Neural cell (in vitro differentiated cells): ENCODE measurements around the gene CABLES2. TPM values are rescaled to one million over a fixed set of nuclear protein-coding genes. Genes with fewer than 3 reads are reported as not detected.

ENCODE experiments used
- H2AFZ ChIP-seq: fragments of 200-600, 300-800 bp; sonication (generic), shearing (Covaris generic); 2 replicates; pipeline ENCODE4 v1.6.0; 2014; ENCODE audit warnings: low read depth, mild to moderate bottlenecking, antibody characterized with exemption, low read length, moderate library complexity
- H3F3A ChIP-seq: fragments of 200-600 bp; shearing (Covaris generic); 2 replicates; pipeline ENCODE4 v1.6.1; 2016; ENCODE audit warnings: mild to moderate bottlenecking, moderate library complexity, mixed read lengths, antibody characterized with exemption, low read length; ENCODE audit not compliant: insufficient read depth, poor library complexity, severe bottlenecking
- H3K27ac ChIP-seq: fragments of 200-600, 300-800 bp; sonication (generic), shearing (Covaris generic); 2 replicates; pipeline ENCODE4 v1.5.1; 2014; ENCODE audit warnings: mild to moderate bottlenecking, low read length, moderate library complexity
- H3K27me3 ChIP-seq: fragments of 300-800, 200-600 bp; sonication (generic), shearing (Covaris generic); 2 replicates; pipeline ENCODE4 v1.6.0; 2014; ENCODE audit warnings: mild to moderate bottlenecking, low read depth, low read length, moderate library complexity; ENCODE audit not compliant: insufficient read depth
- H3K36me3 ChIP-seq: fragments of 300-800, 200-600 bp; sonication (generic), shearing (Covaris generic); 2 replicates; pipeline ENCODE4 v1.5.1; 2014; ENCODE audit warnings: mild to moderate bottlenecking, antibody characterized with exemption, low read length, moderate library complexity; ENCODE audit not compliant: insufficient read depth
- H3K4me2 ChIP-seq: fragments of 300-800, 200-600 bp; sonication (generic), shearing (Covaris generic); 2 replicates; pipeline ENCODE4 v1.6.0; 2014; ENCODE audit warnings: mild to moderate bottlenecking, low read length
- H3K4me3 ChIP-seq: fragments of 300-800, 200-600 bp; sonication (generic), shearing (Covaris generic); 2 replicates; pipeline ENCODE4 v1.5.1; 2014; ENCODE audit warnings: mild to moderate bottlenecking, low read length, moderate library complexity
- H3K79me2 ChIP-seq: fragments of 200-600 bp; shearing (Covaris generic); replicated peaks from 2 replicates; pipeline ENCODE4 v1.6.0; 2014; ENCODE audit warnings: mild to moderate bottlenecking, low read length, moderate library complexity; ENCODE audit not compliant: insufficient read depth
- H3K9ac ChIP-seq: fragments of 300-800, 200-600 bp; sonication (generic), shearing (Covaris generic); 2 replicates; pipeline ENCODE4 v1.6.1; 2016; ENCODE audit warnings: mild to moderate bottlenecking, low read length, mixed read lengths
- H3K9me2 ChIP-seq: fragments of 200-600 bp; shearing (Covaris generic); 2 replicates; pipeline ENCODE4 v1.6.1; 2016; ENCODE audit warnings: mild to moderate bottlenecking, low read length, mixed read lengths; ENCODE audit not compliant: insufficient read depth
- H3K9me3 ChIP-seq: fragments of 200-600, 300-800 bp; sonication (generic), shearing (Covaris generic); 2 replicates; pipeline ENCODE4 v1.6.1; 2016; ENCODE audit warnings: mild to moderate bottlenecking, mixed run types, low read length, moderate library complexity, mixed read lengths
- H4K20me1 ChIP-seq: fragments of 200-600 bp; shearing (Covaris generic); 2 replicates; pipeline ENCODE4 v1.6.1; 2016; ENCODE audit warnings: mild to moderate bottlenecking, mixed run types; ENCODE audit not compliant: insufficient read depth
- CTCF ChIP-seq: fragments of 450-650 bp; IDR thresholded peaks from 2 replicates; pipeline ENCODE4 v1.5.1; 2014; ENCODE audit warnings: antibody characterized with exemption, mild to moderate bottlenecking, moderate library complexity; ENCODE audit not compliant: poor library complexity, severe bottlenecking
- EP300 ChIP-seq: fragments of 450-650 bp; conservative IDR thresholded peaks from 2 replicates; pipeline ENCODE4 v1.6.1; 2014; ENCODE audit warnings: antibody characterized with exemption, mild to moderate bottlenecking, moderate library complexity; ENCODE audit not compliant: poor library complexity, severe bottlenecking
- EZH2 ChIP-seq: fragments of 200-600, 300-800 bp; shearing (Covaris generic), sonication (generic); IDR thresholded peaks from 2 replicates; pipeline ENCODE4 v1.6.1; 2014; ENCODE audit warnings: antibody characterized with exemption, low read length, borderline replicate concordance, mild to moderate bottlenecking; ENCODE audit not compliant: insufficient read depth, poor library complexity, severe bottlenecking
- MXI1 ChIP-seq: fragments of 450-650 bp; conservative IDR thresholded peaks from 2 replicates; pipeline ENCODE4 v1.6.1; 2014; ENCODE audit warnings: antibody characterized with exemption, mild to moderate bottlenecking; ENCODE audit not compliant: poor library complexity, severe bottlenecking
- POLR2AphosphoS5 ChIP-seq: IDR thresholded peaks from 2 replicates; pipeline ENCODE4 v1.6.1; 2012
- RAD21 ChIP-seq: fragments of 450-650 bp; conservative IDR thresholded peaks from 2 replicates; pipeline ENCODE4 v1.6.1; 2014; ENCODE audit warnings: antibody characterized with exemption, mild to moderate bottlenecking, moderate library complexity
- REST ChIP-seq: IDR thresholded peaks from 2 replicates; pipeline ENCODE4 v1.6.1; 2012; ENCODE audit warnings: borderline replicate concordance
- SMC3 ChIP-seq: fragments of 450-650 bp; conservative IDR thresholded peaks from 2 replicates; pipeline ENCODE4 v1.6.1; 2014; ENCODE audit warnings: antibody characterized with exemption, mild to moderate bottlenecking, moderate library complexity; ENCODE audit not compliant: poor library complexity
- TAF1 ChIP-seq: IDR thresholded peaks from 2 replicates; pipeline ENCODE4 v1.6.1; 2012; ENCODE audit warnings: low read depth
- polyA plus RNA-seq: library from polyadenylated mRNA; depleted of rRNA; stranded (reverse); fragments of >200 nt; gene quantifications from 2 replicates; pipeline ENCODE4 v1.2.3, GENCODE V29; 2014

CABLES2 gene
- polyA plus RNA-seq, 1 donor from 2014 or later = 8.3 TPM

- Histone ChIP-seq H3K27ac (no peak overlapping the region), H4K20me1 (no peaks in the 10 kb centered on the region), H3K79me2 (no peaks in the 10 kb centered on the region), H3K36me3 (no peaks in the 10 kb centered on the region), H3K9me2 (no peaks in the 10 kb centered on the region), H2AFZ (no peak overlapping the region), H3K9ac (no peak overlapping the region), H3F3A (no peaks in the 10 kb centered on the region), H3K9me3 (no peaks in the 10 kb centered on the region), H3K4me2 (no peak overlapping the region), H3K4me3 (no peak overlapping the region), H3K27me3 (no peaks in the 10 kb centered on the region)
- TF ChIP-seq TAF1 (no peak), EZH2 (no peak), MXI1 (no peak), REST (no peak), RAD21 (no peak), POLR2AphosphoS5 (no peak), CTCF (no peak), SMC3 (no peak), EP300 (no peak)
These were observed 64.2 kb downstream of the CABLES2 start for GRCh38 chr20:62342910-62343309.

- Histone ChIP-seq H3K79me2 (no peaks in the 10 kb centered on the region), H2AFZ (no peak overlapping the region), H3K9ac (no peak overlapping the region), H4K20me1 (no peaks in the 10 kb centered on the region), H3K27me3 (no peaks in the 10 kb centered on the region), H3K9me3 (no peaks in the 10 kb centered on the region), H3K27ac (no peak overlapping the region), H3K9me2 (no peaks in the 10 kb centered on the region), H3K4me3 (no peak overlapping the region), H3K36me3 (no peaks in the 10 kb centered on the region), H3K4me2 (no peak overlapping the region), H3F3A (no peaks in the 10 kb centered on the region)
- no peak for TF ChIP-seq CTCF
- no peak for TF ChIP-seq EZH2
- no peak for TF ChIP-seq RAD21
- no peak for TF ChIP-seq EP300
- TF ChIP-seq POLR2AphosphoS5 = no peak
- TF ChIP-seq REST = no peak
- no peak for TF ChIP-seq MXI1
- TF ChIP-seq TAF1 = no peak
- TF ChIP-seq SMC3 = no peak
These were observed 67.4 kb downstream of the CABLES2 start for GRCh38 chr20:62339647-62340062.
